ENCODE results near the gene CELF2.

CELF2 gene

DNA sequence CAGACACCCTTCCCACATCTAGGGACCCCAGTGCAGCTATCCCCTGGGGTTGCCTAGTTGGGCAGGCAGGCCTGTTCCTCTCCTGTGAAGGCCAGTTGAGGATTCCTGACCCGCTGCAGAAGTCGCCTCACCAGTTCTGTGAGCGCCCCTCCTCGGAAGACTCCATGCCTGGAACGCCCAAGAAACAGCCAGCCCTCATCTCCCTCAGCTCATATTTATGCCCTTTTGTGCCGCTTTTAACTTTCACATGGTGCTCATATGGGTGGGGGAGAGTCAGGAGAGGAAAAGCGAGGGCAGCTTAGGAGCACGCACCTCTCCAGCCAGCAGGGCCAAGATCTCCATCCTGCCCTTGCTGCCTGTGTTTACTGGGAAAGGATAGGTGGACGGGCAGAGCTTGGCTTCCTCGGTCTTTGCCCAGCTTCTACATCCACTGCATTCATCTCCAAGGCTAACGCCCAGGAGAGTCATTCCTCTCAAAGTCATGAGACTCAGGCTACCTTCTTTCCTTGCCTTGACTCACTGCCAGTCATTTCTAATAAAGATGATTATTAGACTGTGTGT is 307.2 kb downstream of the CELF2 start:
- no peak for TF ChIP-seq CTCF (IDR thresholded peaks at IDR 0.05; ENCODE audit: low read length, missing control alignments)
- H3K4me3 ChIP-seq (replicated peaks; ENCODE audit: low read depth, low read length), result no peak overlapping the region
- DNase-seq (ENCODE audit: low read depth), result no peak

GRCh38 chr10:11325817-11326216 is 308.1 kb downstream of the CELF2 start:
- no peak for TF ChIP-seq CTCF (IDR thresholded peaks at IDR 0.05; ENCODE audit: low read length, missing control alignments)
- DNase-seq (ENCODE audit: low read depth), result peak; percentile 64
- H3K4me3 ChIP-seq (replicated peaks; ENCODE audit: low read depth, low read length), result no peak overlapping the region

- no peak overlapping the region for H3K4me3 ChIP-seq (replicated peaks; ENCODE audit: low read depth, low read length)
- no peak for DNase-seq (ENCODE audit: low read depth)
- TF ChIP-seq CTCF (IDR thresholded peaks at IDR 0.05; ENCODE audit: low read length, missing control alignments), result no peak
Measured at GRCh38 chr10:11326241-11326640, 308.6 kb downstream of the CELF2 start.

DNA sequence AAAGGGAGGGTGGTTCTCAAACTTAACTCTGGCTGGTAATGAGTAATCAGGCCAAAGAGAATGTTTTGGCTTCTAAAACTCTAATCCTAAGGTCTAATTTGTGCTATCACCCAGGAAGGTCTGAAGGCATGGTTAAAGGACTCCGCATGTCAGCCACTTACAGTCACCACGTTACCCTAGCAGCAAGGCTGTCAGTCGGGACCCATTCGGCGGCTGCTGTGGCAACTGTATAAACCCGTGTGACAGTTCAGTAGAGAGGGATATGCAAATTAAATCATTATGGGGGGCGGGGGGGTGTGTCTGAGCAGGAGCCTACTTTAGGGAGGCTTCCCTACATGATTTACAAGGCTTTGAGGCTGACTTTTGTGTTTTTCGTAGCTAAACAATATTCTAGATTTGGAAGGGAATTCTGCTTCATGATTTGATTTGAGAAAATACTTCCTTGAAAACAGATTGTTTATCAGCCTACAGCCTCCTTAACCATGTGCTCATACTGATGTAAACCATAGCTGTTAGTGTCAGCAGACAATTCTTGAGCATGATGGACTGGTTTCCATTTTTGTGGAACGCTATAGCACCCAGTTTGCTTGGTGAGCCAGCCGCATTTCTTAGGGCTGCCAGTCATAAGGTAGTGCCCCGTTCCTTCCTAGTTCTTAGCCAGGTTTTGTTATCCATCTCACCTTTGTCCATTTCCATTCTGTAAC is 309.4 kb downstream of the CELF2 start:
- no peak overlapping the region for H3K4me3 ChIP-seq (replicated peaks; ENCODE audit: low read depth, low read length)
- no peak for DNase-seq (ENCODE audit: low read depth)
- no peak for TF ChIP-seq CTCF (IDR thresholded peaks at IDR 0.05; ENCODE audit: low read length, missing control alignments)

DNA sequence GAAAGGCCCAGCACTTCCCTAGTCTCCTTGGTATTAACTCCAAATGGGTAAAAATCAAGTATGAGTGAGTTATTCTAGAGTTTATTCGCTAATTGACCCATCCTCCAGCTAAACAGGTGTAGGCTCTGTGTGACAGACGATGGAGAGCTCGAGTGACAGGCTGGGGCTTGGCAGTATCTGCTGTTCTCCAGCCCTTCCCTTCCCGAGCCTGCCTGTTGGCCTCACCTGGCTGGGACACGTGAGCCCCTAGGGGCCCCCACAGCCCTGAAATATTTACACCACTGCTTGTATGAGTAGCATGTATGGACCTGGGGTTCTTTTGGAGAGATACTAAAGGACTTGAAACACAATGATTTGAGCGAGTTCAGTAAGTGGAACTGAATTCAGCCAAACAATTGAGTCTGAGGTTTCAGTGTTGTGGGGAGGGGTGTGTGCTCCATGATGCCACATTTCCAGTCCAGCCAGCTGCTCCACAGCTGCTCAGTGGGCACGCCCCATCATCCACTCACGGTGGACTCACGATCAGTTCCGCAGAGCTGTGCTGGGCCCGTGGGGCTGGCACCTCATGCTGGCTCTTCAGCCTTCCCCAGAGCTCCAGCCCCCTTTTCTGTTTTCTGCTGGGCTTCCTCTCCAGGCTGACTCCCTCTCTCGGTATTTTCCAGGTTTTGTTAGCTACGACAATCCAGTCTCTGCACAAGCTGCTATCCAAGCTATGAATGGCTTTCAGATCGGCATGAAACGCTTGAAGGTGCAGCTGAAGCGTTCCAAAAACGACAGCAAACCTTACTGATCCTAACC is 310.8 kb downstream of the CELF2 start:
- no peak overlapping the region for H3K4me3 ChIP-seq (replicated peaks; ENCODE audit: low read depth, low read length)
- TF ChIP-seq CTCF (IDR thresholded peaks at IDR 0.05; ENCODE audit: low read length, missing control alignments), result no peak
- no peak for DNase-seq (ENCODE audit: low read depth)

DNA sequence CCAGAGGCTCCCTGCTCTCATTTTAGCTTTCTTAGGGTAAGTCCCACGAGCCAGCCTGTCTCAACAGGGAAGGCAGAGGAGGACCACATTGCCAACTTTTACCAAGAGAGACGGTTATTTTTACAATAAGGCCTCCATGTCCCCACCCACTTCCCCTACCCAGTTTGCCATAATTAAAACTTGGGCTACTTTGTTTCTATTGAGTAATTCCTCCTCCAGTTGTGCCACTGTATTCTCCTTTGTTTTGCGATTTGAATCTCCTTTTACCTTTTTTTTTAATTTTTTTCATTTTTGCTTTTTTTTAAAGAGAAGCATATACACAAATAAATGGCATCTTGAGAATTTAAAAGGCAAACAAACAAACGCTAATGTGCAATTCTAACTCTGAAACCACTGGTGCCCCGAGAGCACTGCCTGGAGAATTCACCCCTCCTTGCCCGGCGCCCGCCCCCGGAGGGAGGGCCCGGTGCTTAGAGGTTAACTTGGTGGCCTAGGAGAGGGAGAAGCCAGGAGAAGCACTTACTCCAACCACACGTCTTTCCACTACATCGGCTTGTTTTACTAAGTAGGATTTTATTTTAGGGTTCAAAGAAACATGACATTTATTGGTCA is 311.5 kb downstream of the CELF2 start:
- TF ChIP-seq CTCF (IDR thresholded peaks at IDR 0.05; ENCODE audit: low read length, missing control alignments), result no peak
- DNase-seq (ENCODE audit: low read depth), result no peak
- no peak overlapping the region for H3K4me3 ChIP-seq (replicated peaks; ENCODE audit: low read depth, low read length)
